ENCODE data around the gene CHD2. TPM values are rescaled to one million over a fixed set of nuclear protein-coding genes. Genes with fewer than 3 reads are reported as not detected.

The CHD2 gene
- total RNA-seq, 1 experiment from 2014 or later = 81.8 TPM

DNA sequence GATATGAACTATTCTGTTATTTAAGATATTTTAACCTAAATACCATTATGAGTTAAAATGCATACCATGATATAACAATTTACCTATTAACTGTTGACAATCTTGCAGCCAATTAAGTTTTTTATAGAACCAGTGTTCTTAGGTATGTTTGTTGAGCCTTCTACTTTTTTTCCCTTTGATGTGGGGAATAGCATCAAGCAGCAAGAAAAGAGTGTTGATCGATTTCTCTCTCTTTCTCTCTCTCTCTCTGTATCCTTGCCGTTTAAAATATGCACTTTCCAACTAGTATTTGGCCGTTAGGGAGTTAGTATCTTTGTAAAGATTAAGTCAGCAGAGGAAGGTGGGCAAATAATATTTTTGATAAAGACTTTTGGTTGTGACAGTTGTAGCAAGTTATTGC is 5.9 kb downstream of the CHD2 start:
- DNase-seq (ENCODE audit: low read depth, low spot score) (no peak), ATAC-seq (no peak)
- Histone ChIP-seq H3K36me3 (ENCODE audit: control insufficient read depth, insufficient read depth, low read length) (peaks cover 24% of the 10 kb centered on the region), H3K27me3 (ENCODE audit: control insufficient read depth, insufficient read depth, low read length) (no peaks in the 10 kb centered on the region), H3K4me3 (ENCODE audit: low read depth in 2 of 2, low read length in 2 of 2) (peak overlapping the region; percentile 33 to 71; a peak in 2 of 4 replicates), H3K9me3 (ENCODE audit: control insufficient read depth, insufficient read depth, low read depth, low read length) (no peaks in the 10 kb centered on the region), H3K4me1 (ENCODE audit: control insufficient read depth, insufficient read depth, low read length) (peaks cover 67% of the 10 kb centered on the region), H3K27ac (ENCODE audit: low read length) (peak overlapping the region; percentile 99)
- ChIA-PET POLR2A (no interaction called here), CTCF (no interaction called here)
- no TSS peak for BruUV-seq (replicated peaks)
- intact Hi-C loops (cut with micrococcal nuclease; ENCODE audit: unreplicated experiment) (no loop called here), in situ Hi-C loops (cut with HindIII; ENCODE audit: low pct_unique_long_range_greater_than_20kb, low sequenced_read_pairs) (no loop called here)
- no peak for TF ChIP-seq CTCF (IDR thresholded peaks at IDR 0.05)
- peak; percentile 53; the same call in 1 of the 2 replicates for TF ChIP-seq TCF7L2 (IDR thresholded peaks at IDR 0.05; ENCODE audit: low read depth, low read length)

DNA sequence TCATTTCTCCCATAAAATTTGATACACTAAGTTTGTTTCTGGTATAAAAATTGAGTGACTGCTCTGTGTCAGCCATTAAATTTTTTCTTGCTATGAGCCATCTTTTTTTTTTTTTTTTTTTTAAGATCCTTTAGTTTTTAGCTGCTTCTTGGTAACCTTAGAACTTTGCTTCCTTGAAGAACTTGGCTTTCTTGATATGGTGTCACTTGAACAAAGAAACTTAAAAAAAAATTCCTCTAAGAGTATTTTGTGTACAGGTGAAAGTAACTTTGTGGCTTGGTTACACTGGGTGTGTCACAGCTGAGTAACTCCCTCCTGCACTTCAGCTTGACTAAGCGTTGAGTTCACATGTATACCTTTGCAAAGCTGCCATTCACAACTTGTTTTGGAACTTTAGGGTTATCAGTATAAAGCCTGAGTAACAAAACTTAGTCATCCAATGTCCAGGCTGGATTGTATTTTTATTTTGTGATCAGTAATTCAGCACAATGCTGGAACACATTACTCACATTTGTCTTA is 6.5 kb downstream of the CHD2 start:
- BruUV-seq (replicated peaks) = no TSS peak
- H3K27ac ChIP-seq (ENCODE audit: low read length) = peak overlapping the region; percentile 99
- H3K9me3 ChIP-seq (ENCODE audit: control insufficient read depth, insufficient read depth, low read depth, low read length) = no peaks in the 10 kb centered on the region
- DNase-seq (ENCODE audit: low read depth, low spot score) (no peak), ATAC-seq (peak; percentile 23; the same call in 1 of the 2 replicates)
- no peaks in the 10 kb centered on the region for H3K27me3 ChIP-seq (ENCODE audit: control insufficient read depth, insufficient read depth, low read length)
- H3K4me1 ChIP-seq (ENCODE audit: control insufficient read depth, insufficient read depth, low read length) = peaks cover 73% of the 10 kb centered on the region
- H3K4me3 ChIP-seq (ENCODE audit: low read depth in 2 of 2, low read length in 2 of 2) = peak overlapping the region; percentile 33 to 71; a peak in 2 of 4 replicates
- ChIA-PET POLR2A (interaction anchor here (0.6 to 1.6 kb wide), 3 partner anchors 16 to 24 kb away, joined by 6 to 10 read pairs (median 10); no protein-coding TSS in a partner anchor), CTCF (no interaction called here)
- TF ChIP-seq CTCF (IDR thresholded peaks at IDR 0.05) (no peak), REST (IDR thresholded peaks at IDR 0.05; ENCODE audit: insufficient read depth in 1 of 2, low read depth in 2 of 2, low read length in 1 of 2) (no peak), SIN3A (IDR thresholded peaks at IDR 0.05; ENCODE audit: borderline replicate concordance, insufficient read depth, low read depth, low read length) (no peak), TCF7L2 (IDR thresholded peaks at IDR 0.05; ENCODE audit: low read depth, low read length) (no peak), POLR2AphosphoS5 (IDR thresholded peaks at IDR 0.05; ENCODE audit: low read depth, low read length) (no peak)
- peaks cover 18% of the 10 kb centered on the region for H3K36me3 ChIP-seq (ENCODE audit: control insufficient read depth, insufficient read depth, low read length)
- in situ Hi-C loops (cut with HindIII; ENCODE audit: low pct_unique_long_range_greater_than_20kb, low sequenced_read_pairs) (no loop called here), intact Hi-C loops (cut with micrococcal nuclease; ENCODE audit: unreplicated experiment) (no loop called here)
